NCI-H1436 (cell line): ENCODE measurements around the gene ZNF445.
"Not testable (repeated sequence)": the region's sequence is repeated elsewhere in the genome, so short reads cannot be mapped to it uniquely, and the experiment has no call there.

ENCODE experiments used
- DNase-seq: peaks from one replicate; lab custom pipeline; 2025; lab: John Stamatoyannopoulos, UW

The ZNF445 gene

GRCh38 chr3:44477312-44478030 lies at the start of gene ZNF445:
Gene ZNF445, minus strand, starts transcription at chr3:44477670. Its CDS starts 22,121 bp downstream, at chr3:44455549.
- DNase-seq: peak; percentile 38

DNA sequence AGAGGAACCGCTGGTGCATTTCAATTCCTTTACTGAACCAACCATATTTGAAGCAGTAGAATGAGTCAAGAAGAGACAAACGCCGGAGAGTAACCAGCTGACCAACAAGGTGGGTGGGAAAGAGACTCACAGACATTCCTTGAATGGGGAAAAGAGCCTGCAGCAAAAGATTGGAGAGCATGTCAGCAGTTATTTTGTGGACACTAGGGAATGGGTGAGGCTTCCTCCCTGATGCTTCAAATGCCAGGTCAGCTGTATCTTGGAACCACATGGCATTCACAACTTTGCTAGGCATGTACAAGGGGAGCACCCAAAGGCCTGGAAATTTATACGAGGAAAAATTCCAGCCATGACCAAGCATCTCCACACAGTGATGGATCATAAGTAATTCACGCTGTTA lies 47.6 kb upstream of the ZNF445 start:
- DNase-seq: no peak

DNA sequence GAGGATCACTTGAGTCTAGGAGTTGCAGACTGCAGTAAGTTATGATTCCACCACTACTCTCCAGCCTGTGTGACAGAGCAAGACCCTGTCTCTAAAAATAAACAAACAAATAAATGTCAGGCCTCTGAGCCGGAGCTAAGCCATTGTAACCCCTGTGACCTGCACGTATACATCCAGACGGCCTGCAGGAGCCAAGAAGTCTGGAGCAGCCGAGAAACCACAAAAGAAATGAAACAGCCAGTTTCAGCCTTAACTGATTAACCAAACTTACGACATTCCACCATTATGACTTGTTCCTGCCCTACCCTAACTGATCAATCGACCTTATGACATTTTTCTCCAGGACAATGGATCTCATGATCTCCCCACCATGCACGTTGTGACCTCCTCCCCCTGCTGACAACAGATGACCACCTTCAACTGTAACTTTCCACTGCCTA lies 45.0 kb upstream of the ZNF445 start:
- no peak for DNase-seq

GRCh38 chr3:44521721-44522120 lies 44.3 kb upstream of the ZNF445 start:
- DNase-seq: no peak

DNA sequence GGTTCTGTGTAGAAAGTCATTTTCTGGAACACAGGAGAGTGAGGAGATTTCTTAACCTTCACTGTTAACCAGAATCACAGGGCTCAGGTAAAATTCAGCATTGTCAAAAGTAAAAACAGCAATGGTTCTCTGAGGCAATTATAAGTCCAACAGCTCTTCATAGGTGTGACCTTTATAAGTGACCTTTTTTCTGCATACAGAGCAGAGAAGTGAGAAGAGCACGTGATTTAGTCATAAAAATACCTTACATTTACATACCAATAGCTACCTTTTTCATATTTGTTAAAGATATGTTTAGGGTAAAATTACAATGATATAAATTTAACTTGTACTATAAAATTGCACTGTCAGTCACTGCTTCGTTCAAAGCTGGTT lies 41.3 kb upstream of the ZNF445 start:
- no peak for DNase-seq

DNA sequence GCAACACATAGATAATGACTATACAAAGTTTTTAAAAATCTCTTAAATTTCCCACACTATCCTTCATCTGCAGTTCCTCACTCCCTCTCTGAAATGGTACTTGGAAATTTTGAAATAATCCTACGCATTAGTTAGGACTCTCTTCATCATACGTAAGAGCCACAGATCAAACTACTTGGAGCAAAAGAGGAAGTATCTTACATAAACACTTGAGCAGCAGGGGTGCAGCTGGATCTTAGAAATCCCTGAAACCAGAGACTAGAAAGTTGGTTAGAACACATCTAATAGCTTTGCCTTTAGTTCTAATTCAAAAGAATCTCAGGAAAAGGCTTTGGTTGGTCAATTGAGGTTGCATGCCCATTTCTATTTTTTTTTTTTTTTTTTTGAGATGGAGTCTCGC lies 38.8 kb upstream of the ZNF445 start:
- no peak for DNase-seq

DNA sequence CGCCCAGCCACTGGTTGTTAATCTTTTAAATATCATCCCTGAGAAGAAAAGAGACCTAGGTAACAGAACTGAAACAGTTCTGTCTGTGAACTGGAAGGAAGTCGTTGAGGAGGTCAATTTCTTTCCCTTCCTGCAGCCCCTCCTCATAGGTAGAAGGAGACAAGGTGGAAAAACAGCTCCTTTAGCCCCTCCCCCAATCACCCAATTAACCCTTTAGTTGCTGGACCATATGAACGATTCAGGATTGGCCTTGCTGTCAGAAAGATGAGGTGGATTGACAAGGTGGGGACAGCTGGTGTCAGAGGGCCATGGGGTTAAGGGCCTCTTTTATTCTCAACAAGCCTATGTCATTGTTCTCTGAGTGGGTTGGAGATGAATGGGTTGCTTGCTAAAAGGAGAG lies 36.0 kb upstream of the ZNF445 start:
- no peak for DNase-seq

- no peak for DNase-seq
Measured at GRCh38 chr3:44511238-44511566, 33.7 kb upstream of the ZNF445 start.

DNA sequence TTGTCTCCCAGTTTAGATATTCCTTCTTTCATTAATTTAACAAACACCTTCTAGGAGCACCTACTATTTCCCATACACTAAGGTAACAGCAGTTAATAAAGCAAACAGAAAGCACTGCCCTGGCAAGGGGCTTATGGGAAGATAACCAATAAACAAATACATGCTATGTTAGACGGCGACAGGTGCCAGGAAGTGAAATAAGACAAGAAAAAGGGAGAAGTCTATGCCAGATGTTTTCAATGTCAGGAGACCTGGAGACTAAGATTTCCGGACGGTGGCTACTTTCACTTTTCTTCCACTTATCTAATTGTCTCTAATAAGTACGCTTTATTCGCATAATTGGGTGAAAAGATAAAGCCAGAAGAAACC lies 32.5 kb upstream of the ZNF445 start:
- no peak for DNase-seq

- no peak for DNase-seq
Measured at GRCh38 chr3:44509393-44509921, 32.0 kb upstream of the ZNF445 start.

- no peak for DNase-seq
Measured at GRCh38 chr3:44506961-44507360, 29.5 kb upstream of the ZNF445 start.

DNA sequence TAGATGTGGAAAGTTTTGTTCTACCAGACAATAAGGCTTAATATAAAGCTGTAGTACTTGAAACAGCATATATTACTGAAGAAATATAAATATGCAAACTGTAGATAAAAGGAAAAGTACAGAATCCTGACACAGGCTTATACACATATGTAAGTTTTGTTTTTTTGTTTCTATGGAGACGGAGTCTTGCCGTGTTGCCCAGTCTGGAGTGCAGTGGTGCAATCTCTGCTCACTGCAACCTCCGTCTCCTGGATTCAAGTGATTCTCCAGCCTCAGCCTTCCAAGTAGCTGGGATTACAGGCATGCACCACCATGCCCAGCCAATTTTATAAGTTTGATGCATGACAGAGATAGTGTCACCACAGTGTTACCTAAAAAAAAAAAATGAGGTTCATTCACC lies 29.1 kb upstream of the ZNF445 start:
- DNase-seq: no peak

DNA sequence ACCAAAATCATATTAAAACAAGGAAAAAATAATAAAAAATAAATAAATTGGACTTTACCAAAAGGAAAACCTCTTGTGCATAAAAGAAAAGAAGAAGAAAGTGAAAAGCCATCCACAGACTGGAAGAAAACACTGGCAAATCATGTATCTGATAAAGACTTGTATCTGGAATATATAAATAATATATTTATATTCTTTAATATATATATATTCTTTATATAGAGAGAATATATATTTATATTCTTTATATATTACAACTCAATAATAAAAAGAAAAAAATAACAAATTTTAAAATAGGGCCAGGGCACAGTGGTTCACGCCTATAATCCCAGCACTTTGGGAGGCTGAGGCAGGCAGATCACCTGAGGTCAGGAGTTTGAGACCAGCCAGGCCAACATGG lies 27.1 kb upstream of the ZNF445 start:
- no peak for DNase-seq

DNA sequence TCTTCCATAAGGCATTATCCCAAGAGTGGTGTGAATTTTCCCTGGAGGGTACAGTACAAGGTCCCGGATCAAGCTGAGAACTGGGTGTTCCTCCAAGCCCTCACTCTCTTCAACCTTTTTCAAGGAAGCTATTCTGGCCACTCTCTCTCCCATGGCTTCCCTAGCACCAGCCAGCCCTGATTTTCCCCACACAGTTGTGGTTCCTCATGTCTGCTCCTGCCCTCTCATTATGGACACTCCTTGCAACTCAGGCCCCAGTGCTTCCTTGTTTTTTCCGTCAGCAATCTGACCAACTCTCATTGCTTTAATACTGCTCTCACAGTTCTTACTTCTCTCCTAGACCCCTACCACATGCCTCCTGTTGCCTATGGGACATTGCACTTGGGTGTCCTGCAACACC lies 25.7 kb upstream of the ZNF445 start:
- not testable (repeated sequence) for DNase-seq

GRCh38 chr3:44501971-44502370 lies 24.5 kb upstream of the ZNF445 start:
- DNase-seq: no peak

- DNase-seq: not testable (repeated sequence)
Measured at GRCh38 chr3:44499899-44500168, 22.4 kb upstream of the ZNF445 start.

- no peak for DNase-seq
Measured at GRCh38 chr3:44499149-44499898, 21.9 kb upstream of the ZNF445 start.

DNA sequence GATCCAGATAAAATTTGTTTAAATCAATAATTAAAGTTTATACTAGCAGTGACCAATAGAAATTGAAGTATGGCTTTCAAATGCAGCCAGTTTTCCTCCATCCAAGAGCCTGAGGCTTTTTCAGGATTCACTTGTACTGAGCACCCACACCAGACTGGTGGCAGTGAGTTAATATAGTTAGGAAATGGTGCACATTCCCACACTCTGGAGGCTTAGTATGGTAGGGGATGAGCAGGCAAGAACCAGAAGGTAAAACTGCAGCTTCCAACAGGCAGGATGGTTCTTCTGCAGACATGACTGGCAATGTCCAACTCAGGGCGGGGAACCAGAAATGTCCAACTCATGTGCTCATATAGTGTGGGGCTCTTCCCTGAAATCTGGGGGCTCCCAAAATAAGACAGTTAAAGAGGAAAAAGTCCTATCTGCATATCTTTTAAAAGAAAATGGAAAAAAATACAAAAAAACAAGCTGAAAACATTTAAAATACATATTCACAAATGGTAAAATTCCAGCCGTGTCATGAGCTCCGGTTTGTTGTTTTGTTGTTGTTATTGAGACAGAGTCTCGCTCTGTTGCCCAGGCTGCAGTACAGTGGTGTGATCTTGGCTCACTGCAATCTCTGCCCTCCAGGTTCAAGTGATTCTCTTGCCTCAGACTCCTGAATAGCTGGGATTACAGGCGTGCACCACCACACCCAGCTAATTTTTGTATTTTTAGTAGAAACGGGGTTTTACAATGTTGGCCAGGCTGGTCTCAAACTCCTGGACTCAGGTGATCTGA lies 18.4 kb upstream of the ZNF445 start:
- DNase-seq: no peak

- no peak for DNase-seq
Measured at GRCh38 chr3:44492496-44492895, 15.0 kb upstream of the ZNF445 start.

DNA sequence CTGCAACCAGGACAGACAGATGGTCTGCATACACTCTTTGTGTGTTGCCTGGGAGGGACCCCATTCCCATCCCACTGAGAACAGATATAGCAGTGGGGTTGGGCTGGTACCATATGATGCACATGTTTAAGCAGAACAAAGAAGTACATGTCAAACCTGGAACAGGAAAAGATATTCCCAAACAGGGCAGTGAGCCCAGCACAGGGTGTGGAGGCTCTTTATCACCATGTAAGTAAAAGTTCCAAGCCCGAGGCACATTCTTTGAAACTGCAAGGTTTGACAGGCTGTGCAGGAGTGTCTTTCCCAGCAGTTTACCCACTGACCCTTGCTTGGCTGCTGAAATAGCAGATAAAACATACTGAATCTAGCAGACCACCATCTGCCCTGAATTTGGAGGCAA lies 5.3 kb upstream of the ZNF445 start:
- no peak for DNase-seq

DNA sequence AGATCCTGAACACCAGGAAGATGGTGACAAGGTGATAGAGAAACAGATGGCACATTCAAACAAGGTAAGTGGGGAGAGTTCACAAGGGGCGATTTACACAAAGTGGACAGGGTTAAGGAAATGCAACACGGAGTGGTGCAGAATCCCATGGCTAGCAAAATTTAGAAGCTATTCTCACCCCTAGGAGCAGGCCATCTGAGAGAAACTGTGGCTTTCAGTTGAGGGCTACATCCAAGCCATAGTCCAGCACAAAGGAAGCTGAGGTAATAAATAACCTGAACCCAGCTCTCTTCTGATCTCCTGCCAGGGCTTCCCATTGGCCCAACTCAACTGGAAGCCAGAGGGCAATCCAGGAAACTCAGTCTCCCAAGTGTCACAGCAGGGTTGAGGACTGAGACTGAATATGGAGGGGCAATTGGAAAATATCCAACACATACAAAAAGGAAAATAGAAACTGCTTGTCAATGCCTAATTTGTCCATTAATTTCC lies 1.2 kb upstream of the ZNF445 start:
- no peak for DNase-seq

DNA sequence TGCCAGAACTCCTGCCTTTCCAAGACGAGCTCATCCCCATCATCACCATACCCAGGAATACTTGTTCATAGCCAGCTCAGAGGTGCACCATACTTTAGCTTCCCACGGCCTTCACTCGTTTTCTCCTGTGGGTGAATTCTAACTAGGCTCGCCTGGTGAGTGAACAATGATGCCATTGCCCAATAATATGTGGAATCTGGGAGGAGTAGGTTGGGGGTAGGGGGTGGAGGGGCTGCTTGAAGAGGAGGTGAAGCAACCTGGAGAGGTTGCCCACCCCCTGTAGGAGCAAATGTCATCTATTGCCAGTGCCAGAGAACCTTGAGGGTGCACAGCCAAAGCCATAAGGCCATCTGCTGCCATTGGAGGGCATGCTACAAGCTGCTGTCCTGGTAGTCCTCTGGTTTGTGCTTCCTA lies 592 bp upstream of the ZNF445 start:
- no peak for DNase-seq

- no peak for DNase-seq
Measured at GRCh38 chr3:44476963-44477311, 533 bp downstream of the ZNF445 start.
